DOHH2 (cell line): ENCODE data around the gene SPATA6L.
"Not testable (repeated sequence)": the region's sequence is repeated elsewhere in the genome, so short reads cannot be mapped to it uniquely, and the experiment has no call there.

Source experiments
- H3F3A ChIP-seq: fragments of 200-600 bp; sonication (generic), shearing (Covaris generic); 2 replicates; pipeline ENCODE4 v1.6.0; 2016; ENCODE audit warnings: antibody characterized with exemption, mild to moderate bottlenecking; ENCODE audit not compliant: control insufficient read depth, insufficient read depth
- H3K27ac ChIP-seq: fragments of 200-600 bp; sonication (generic); 2 replicates; pipeline ENCODE4 v1.5.1; 2014; ENCODE audit warnings: low read depth, mild to moderate bottlenecking, low read length, moderate library complexity
- H3K27me3 ChIP-seq: fragments of 200-600 bp; sonication (generic); 2 replicates; pipeline ENCODE4 v1.6.1; 2014; ENCODE audit warnings: mild to moderate bottlenecking, low read length, mixed read lengths; ENCODE audit not compliant: control insufficient read depth
- H3K36me3 ChIP-seq: fragments of 200-600 bp; sonication (generic); 2 replicates; pipeline ENCODE4 v1.6.1; 2014; ENCODE audit warnings: mild to moderate bottlenecking, low read length, moderate library complexity, mixed read lengths; ENCODE audit not compliant: control insufficient read depth
- H3K4me1 ChIP-seq: fragments of 200-600 bp; sonication (generic); 2 replicates; pipeline ENCODE4 v1.6.1; 2014; ENCODE audit warnings: mild to moderate bottlenecking, low read length, mixed read lengths; ENCODE audit not compliant: control insufficient read depth
- H3K4me2 ChIP-seq: fragments of 200-600 bp; sonication (generic); 2 replicates; pipeline ENCODE4 v1.6.0; 2014; ENCODE audit warnings: mild to moderate bottlenecking, low read length, moderate library complexity
- H3K4me3 ChIP-seq: fragments of 200-600 bp; sonication (generic); 2 replicates; pipeline ENCODE4 v1.5.1; 2014; ENCODE audit warnings: mild to moderate bottlenecking, low read length, mixed read lengths
- H3K79me2 ChIP-seq: fragments of 200-600 bp; sonication (generic); 2 replicates; pipeline ENCODE4 v1.6.1; 2014; ENCODE audit warnings: mild to moderate bottlenecking, low read length, mixed read lengths; ENCODE audit not compliant: control insufficient read depth
- H3K9me2 ChIP-seq: fragments of 200-600 bp; sonication (generic); replicated peaks from 2 replicates; pipeline ENCODE4 v1.6.1; 2014; ENCODE audit warnings: mild to moderate bottlenecking, low read length, mixed read lengths; ENCODE audit not compliant: control insufficient read depth
- H3K9me3 ChIP-seq: fragments of 200-600 bp; sonication (generic); 2 replicates; pipeline ENCODE4 v1.6.1; 2014; ENCODE audit warnings: antibody characterized with exemption, low read length, mixed read lengths; ENCODE audit not compliant: control insufficient read depth, insufficient read depth
- H4K20me1 ChIP-seq: fragments of 200-600 bp; sonication (generic); 2 replicates; pipeline ENCODE4 v1.6.0; 2014; ENCODE audit warnings: low read depth, mild to moderate bottlenecking, antibody characterized with exemption, low read length, moderate library complexity; ENCODE audit not compliant: control insufficient read depth, insufficient read depth
- EZH2phosphoT487 ChIP-seq: fragments of 200-600 bp; sonication (generic); IDR thresholded peaks from 2 replicates; pipeline ENCODE4 v1.6.1; 2017; ENCODE audit warnings: borderline replicate concordance, mild to moderate bottlenecking, antibody characterized with exemption, low read length, moderate library complexity, mixed read lengths
- TF ChIP-seq, protein P1 (sequence below): fragments of 200-600 bp; sonication (generic); IDR thresholded peaks from one replicate; pipeline ENCODE4 v1.5.1; 2014; ENCODE audit warnings: antibody characterized with exemption, mild to moderate bottlenecking, low read depth, low read length; ENCODE audit not compliant: poor library complexity, severe bottlenecking

SPATA6L gene

DNA sequence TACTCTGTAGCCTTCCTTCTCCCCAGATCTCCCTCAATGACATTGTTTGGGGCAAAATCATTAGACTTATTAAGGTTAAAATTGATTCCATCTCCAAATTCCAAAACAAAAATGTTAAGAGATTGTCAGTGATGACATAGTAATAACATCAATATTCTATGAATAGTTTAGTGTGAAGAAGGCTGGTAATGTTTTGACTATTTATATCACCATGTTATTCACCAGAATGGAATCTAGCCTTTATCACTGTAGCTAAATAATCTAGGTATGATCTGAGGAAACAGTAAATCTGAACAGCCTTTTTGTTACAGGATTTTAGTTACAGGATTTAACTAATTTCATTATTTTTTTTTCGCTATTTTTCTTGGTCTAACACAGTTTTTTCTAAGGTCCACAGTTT is 5.1 kb downstream of the SPATA6L start:
- Histone ChIP-seq H3F3A (peaks cover 8% of the 10 kb centered on the region; the same call in 1 of the 2 replicates), H3K27me3 (no peaks in the 10 kb centered on the region), H3K9me2 (no peaks in the 10 kb centered on the region), H4K20me1 (no peaks in the 10 kb centered on the region), H3K36me3 (no peaks in the 10 kb centered on the region), H3K9me3 (no peaks in the 10 kb centered on the region), H3K79me2 (peaks cover 17% of the 10 kb centered on the region), H3K27ac (no peak overlapping the region), H3K4me2 (no peak overlapping the region), H3K4me1 (peaks cover 41% of the 10 kb centered on the region), H3K4me3 (no peak overlapping the region)
- TF ChIP-seq, protein P1, sequence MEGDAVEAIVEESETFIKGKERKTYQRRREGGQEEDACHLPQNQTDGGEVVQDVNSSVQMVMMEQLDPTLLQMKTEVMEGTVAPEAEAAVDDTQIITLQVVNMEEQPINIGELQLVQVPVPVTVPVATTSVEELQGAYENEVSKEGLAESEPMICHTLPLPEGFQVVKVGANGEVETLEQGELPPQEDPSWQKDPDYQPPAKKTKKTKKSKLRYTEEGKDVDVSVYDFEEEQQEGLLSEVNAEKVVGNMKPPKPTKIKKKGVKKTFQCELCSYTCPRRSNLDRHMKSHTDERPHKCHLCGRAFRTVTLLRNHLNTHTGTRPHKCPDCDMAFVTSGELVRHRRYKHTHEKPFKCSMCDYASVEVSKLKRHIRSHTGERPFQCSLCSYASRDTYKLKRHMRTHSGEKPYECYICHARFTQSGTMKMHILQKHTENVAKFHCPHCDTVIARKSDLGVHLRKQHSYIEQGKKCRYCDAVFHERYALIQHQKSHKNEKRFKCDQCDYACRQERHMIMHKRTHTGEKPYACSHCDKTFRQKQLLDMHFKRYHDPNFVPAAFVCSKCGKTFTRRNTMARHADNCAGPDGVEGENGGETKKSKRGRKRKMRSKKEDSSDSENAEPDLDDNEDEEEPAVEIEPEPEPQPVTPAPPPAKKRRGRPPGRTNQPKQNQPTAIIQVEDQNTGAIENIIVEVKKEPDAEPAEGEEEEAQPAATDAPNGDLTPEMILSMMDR, result no peak
- TF ChIP-seq EZH2phosphoT487, result no peak

DNA sequence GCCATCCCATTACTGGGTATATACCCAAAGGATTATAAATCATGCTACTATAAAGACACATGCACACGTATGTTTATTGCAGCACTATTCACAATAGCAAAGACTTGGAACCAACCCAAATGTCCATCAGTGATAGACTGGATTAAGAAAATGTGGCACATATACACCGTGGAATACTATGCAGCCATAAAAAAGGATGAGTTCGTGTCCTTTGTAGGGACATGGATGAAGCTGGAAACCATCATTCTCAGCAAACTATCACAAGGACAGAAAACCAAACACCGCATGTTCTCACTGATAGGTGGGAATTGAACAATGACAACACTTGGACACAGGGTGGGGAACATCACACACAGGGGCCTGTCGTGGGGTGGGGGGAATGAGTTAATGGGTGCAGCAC is 5.6 kb downstream of the SPATA6L start:
- H3K4me1 ChIP-seq, result peaks cover 36% of the 10 kb centered on the region
- H3K27ac ChIP-seq, H3K9me3 ChIP-seq: not testable (repeated sequence)

DNA sequence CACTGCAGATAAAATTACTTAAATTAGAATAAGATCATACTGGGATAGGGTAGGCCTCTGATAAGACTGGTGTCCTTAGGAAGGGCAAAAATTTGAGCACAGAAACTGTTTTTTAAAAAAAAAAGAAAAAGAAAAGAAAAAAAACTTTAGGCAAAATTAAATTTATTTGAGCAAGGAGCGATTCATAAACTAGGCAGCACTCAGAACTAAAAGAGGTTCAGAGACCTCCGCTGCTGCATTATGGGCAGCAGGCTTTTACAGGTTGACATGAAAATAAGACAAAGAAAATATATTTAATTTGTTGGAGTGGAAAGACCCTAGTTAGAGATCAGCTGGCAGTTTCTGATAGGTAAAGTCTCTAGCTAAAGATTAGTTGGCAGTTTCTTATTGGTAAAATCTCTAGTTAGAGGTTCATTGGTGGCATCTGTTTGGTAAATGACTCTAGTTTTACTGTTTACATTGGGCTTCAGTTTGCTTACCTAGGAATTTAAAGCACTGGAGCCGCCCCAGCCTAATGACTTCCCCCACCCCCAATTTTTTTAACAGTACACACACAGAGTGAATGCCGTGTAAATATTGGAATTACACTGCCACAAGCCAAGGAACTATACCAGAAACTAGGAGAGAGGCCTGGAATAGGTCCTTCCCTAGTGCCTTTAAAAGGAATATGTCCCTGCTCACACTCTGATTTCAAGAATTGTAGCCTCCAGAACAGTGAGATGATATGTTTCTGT is 8.7 kb downstream of the SPATA6L start:
- no peak for TF ChIP-seq EZH2phosphoT487
- TF ChIP-seq, protein P1, result no peak
- Histone ChIP-seq H3K4me2 (no peak overlapping the region), H3K9me3 (no peaks in the 10 kb centered on the region), H4K20me1 (no peaks in the 10 kb centered on the region), H3K36me3 (no peaks in the 10 kb centered on the region), H3F3A (no peaks in the 10 kb centered on the region), H3K27me3 (no peaks in the 10 kb centered on the region), H3K4me1 (peaks cover 6% of the 10 kb centered on the region), H3K79me2 (peaks cover 3% of the 10 kb centered on the region), H3K27ac (no peak overlapping the region), H3K9me2 (no peaks in the 10 kb centered on the region), H3K4me3 (no peak overlapping the region)

More for the DNA sequence above, 5.6 kb downstream of the SPATA6L start:
- peaks cover 17% of the 10 kb centered on the region for H3K79me2 ChIP-seq
- not testable (repeated sequence) for H3F3A ChIP-seq, H4K20me1 ChIP-seq, H3K27me3 ChIP-seq, H3K4me3 ChIP-seq, H3K36me3 ChIP-seq, H3K4me2 ChIP-seq, H3K9me2 ChIP-seq

DNA sequence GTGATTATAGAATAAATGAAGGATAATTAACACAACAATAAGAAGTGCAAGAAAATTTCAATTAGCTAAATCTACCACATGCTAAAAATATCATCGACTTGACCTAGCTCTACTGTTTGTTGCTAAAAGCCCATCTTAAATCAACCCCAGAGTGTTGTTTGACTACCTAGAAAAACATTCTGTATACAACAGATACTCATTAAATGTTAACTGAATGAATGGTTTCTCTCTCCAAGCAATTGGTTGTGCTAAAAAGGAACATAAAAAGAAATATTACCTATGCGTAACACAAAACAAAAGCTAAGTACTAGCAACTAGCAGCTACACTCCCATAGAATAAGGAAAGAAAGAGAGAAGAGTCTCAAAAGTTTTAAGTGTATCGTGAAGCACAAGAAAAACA is 9.7 kb downstream of the SPATA6L start:
- Histone ChIP-seq H3K27ac (no peak overlapping the region), H3K4me1 (peaks cover 2% of the 10 kb centered on the region), H3K4me3 (no peak overlapping the region)

DNA sequence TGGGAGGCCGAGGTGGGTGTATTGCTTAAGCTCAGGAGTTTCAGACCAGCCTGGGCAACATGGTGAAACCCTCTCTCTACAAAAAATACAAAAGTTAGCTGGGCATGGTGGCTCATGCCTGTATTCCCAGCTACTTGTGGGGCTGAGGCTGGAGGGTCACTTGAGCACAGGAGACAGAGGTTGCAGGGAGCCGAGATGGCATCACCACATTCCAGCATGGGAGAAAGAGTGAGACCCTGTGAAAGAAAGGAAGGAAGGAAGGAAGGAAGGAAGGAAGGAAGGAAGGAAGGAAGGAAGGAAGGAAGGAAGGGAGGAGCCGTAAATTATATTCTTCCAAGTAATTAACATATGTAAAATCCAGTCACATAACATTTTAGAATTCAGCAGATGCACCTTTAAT is 10.1 kb downstream of the SPATA6L start:
- not testable (repeated sequence) for H3K9me3 ChIP-seq, H3K4me1 ChIP-seq, H4K20me1 ChIP-seq, H3K9me2 ChIP-seq, H3F3A ChIP-seq, H3K79me2 ChIP-seq, H3K36me3 ChIP-seq, H3K4me3 ChIP-seq, H3K27ac ChIP-seq, H3K27me3 ChIP-seq, H3K4me2 ChIP-seq

More for the DNA sequence above, 9.7 kb downstream of the SPATA6L start:
- Histone ChIP-seq H3K4me2 (no peak overlapping the region), H3K9me2 (no peaks in the 10 kb centered on the region), H3F3A (no peaks in the 10 kb centered on the region), H3K27me3 (no peaks in the 10 kb centered on the region), H3K9me3 (no peaks in the 10 kb centered on the region), H4K20me1 (no peaks in the 10 kb centered on the region), H3K79me2 (no peaks in the 10 kb centered on the region), H3K36me3 (no peaks in the 10 kb centered on the region)
- TF ChIP-seq EZH2phosphoT487, result no peak
- TF ChIP-seq, protein P1, result no peak
